ENCODE measurements around the gene PRELID3B.

PRELID3B gene

DNA sequence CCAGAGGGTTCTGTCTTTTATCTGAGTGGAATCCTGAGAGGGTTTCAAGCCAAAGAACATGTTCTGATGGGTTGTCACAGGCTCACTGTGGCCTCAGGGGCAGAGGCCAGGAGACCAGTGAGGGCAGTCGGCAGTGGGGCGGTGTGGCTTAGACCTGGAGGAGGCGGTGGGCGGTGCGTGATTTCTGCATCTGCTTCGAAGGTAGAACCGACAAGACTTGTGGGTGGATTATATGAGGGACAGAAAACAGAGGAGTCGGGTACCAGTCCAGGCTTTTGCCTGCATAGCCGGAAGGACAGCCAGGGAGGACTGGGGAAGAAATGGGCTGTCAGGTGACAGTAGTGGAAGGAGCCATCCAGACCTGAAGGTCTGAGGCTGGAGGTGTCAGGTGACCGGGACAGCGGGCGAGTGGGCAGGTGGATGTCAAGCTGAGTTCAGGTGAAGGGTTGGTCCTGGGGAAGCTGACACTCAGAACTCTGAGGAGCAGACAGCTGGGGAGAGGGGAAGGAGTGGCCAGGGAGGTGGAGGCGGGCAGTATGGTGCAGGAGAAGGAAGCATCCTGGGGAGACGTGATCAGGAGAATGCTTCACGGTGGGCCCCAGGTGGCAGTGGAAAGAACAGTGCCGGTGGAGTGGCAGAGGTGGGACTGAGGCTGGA, 38.6 kb downstream of the PRELID3B start:
- DNase-seq (ENCODE audit: low read depth in 2 of 2), result no peak
- no peak overlapping the region for H3K4me3 ChIP-seq (replicated peaks in 1 of 2; ENCODE audit: low read depth in 2 of 2, low read length in 2 of 2)
- TF ChIP-seq, protein P1, sequence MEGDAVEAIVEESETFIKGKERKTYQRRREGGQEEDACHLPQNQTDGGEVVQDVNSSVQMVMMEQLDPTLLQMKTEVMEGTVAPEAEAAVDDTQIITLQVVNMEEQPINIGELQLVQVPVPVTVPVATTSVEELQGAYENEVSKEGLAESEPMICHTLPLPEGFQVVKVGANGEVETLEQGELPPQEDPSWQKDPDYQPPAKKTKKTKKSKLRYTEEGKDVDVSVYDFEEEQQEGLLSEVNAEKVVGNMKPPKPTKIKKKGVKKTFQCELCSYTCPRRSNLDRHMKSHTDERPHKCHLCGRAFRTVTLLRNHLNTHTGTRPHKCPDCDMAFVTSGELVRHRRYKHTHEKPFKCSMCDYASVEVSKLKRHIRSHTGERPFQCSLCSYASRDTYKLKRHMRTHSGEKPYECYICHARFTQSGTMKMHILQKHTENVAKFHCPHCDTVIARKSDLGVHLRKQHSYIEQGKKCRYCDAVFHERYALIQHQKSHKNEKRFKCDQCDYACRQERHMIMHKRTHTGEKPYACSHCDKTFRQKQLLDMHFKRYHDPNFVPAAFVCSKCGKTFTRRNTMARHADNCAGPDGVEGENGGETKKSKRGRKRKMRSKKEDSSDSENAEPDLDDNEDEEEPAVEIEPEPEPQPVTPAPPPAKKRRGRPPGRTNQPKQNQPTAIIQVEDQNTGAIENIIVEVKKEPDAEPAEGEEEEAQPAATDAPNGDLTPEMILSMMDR (IDR thresholded peaks at IDR 0.05; ENCODE audit: low read depth, low read length), result no peak

DNA sequence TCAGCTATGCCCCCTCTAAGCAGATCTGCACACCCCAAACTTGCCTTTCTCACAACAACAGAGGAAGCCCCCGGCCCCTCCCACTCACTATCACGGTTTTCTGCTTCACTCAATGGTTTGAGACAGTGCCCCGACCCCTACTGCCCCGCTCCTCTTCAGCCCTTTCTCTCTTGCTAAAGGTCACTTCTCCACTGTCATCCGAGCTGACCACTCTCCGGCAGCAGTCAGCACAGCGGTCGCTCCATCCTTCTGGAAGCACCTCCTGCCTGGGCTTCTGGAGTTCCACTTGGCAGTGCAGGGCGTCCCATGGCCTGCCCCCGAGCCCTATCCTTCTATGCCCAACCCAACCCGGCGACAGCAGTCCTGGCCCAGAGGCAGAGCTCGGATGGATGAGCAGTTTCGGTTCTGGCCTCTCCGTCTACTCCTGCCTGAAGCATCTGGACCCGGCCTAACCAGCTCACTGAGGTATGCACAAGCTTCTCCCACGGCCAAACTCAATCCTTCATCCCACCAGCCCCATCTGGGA, 39.6 kb downstream of the PRELID3B start:
- no peak for DNase-seq (ENCODE audit: low read depth in 2 of 2)
- TF ChIP-seq, protein P1 (IDR thresholded peaks at IDR 0.05; ENCODE audit: low read depth, low read length), result no peak

DNA sequence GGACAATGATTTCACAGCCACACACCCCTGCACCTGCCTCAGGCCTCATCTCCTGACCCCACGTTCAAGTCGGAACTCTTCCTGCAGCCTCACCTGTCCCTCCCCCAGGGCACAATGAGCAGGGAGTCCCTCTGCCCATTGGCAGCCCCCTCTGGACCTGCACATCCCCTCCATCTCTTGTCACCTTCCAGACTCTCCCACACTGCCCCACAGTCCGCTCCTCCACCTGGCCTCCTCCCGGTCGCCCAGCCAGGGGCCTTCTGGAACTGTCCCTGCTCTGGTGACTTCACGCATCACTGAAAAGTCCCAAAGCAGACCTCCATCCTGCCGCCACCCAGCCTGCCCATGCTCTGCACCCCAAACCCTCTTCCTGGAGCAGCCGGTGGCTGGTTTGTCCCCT, 40.2 kb downstream of the PRELID3B start:
- TF ChIP-seq, protein P1 (IDR thresholded peaks at IDR 0.05; ENCODE audit: low read depth, low read length), result no peak
- H3K4me3 ChIP-seq (replicated peaks in 1 of 2; ENCODE audit: low read depth in 2 of 2, low read length in 2 of 2), result no peak overlapping the region
- no peak for DNase-seq (ENCODE audit: low read depth in 2 of 2)

More for the DNA sequence above, 39.6 kb downstream of the PRELID3B start:
- no peak overlapping the region for H3K4me3 ChIP-seq (replicated peaks in 1 of 2; ENCODE audit: low read depth in 2 of 2, low read length in 2 of 2)

DNA sequence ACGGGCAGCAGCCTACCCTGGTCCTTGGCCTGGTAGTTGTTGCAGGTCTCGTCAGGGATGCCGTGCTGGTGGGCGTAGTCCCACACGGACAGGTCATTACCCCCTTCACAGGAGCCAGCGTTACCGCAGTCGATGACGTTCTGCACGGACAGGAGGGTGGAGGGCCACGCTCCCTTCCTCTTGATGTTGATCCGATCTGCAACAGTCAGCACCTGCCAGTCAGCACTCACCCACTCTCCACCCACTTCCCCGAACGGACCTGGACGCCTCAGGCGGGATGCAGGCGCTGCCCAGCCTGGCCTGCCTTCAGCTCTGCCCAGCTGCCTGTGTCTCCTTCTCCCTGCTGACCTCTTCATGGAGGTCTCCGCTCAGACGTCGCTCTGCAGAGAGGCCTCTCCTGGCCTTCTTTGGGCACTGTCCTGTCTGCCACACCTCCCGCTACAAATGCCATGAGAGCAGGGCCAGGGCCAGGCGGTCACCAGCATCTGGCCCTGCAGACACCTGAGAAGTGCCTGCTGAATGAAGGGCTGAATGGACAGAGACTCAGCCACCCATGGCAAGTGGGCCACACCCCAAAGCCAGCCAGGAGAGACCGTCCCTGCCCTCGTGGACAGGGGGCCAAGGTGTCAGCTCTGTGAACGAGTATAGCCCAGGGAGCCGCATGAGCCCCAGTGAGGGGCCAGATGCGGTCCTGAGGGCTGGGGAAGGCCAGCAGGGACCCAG, 41.0 kb downstream of the PRELID3B start:
- TF ChIP-seq, protein P1 (IDR thresholded peaks at IDR 0.05; ENCODE audit: low read depth, low read length), result no peak
- no peak for DNase-seq (ENCODE audit: low read depth in 2 of 2)
- H3K4me3 ChIP-seq (replicated peaks in 1 of 2; ENCODE audit: low read depth in 2 of 2, low read length in 2 of 2), result no peak overlapping the region

DNA sequence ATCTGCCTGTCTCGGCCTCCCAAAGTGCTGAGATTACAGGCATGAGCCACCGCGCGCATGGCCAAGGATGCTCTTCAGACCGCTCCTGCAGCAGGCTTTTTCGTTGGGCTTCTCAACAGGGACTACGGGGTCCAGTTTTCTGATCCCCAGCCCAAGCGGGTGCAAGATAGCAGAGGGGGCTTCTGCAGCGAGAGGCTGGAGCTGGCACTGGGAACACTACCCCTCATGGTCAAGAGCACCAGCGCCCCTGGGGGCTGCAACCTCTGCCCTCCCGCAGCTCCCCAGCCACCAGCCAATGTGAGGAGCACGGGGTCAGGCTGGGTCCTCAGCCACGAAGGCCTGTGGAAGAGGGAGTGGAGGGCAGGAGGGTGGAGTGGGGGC, 41.5 kb downstream of the PRELID3B start:
- H3K4me3 ChIP-seq (replicated peaks in 1 of 2; ENCODE audit: low read depth in 2 of 2, low read length in 2 of 2), result no peak overlapping the region
- TF ChIP-seq, protein P1 (IDR thresholded peaks at IDR 0.05; ENCODE audit: low read depth, low read length), result no peak
- DNase-seq (ENCODE audit: low read depth in 2 of 2), result no peak

DNA sequence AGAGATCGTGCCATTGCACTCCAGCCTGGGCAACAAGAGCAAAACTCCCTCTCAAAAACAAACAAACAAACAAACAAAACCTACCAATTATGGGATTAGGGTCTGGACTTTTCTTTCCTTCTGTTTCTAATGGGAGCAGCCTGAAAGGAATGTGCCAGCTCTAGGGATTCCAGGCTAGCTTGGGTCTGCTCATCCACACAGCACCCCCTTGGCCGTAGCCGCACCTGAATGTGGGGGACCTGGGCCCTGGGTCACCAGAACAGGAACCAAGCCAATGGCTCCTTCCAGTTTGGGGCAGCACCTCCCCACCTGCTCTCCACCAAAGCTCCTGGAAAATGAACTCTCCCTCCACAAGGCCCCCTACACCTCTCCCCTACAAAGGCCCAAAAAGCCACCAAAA, 42.3 kb downstream of the PRELID3B start:
- DNase-seq (ENCODE audit: low read depth in 2 of 2), result no peak
- TF ChIP-seq, protein P1 (IDR thresholded peaks at IDR 0.05; ENCODE audit: low read depth, low read length), result no peak
- H3K4me3 ChIP-seq (replicated peaks in 1 of 2; ENCODE audit: low read depth in 2 of 2, low read length in 2 of 2), result no peak overlapping the region

All from cardiac fibroblast (primary cell).